ENCODE results near the gene NACC1. TPM values are rescaled to one million over a fixed set of nuclear protein-coding genes. Genes with fewer than 3 reads are reported as not detected.

The NACC1 gene
- total and polyA plus RNA-seq, 2 of the 13 experiments (the other 11 are each of a cell fraction or from before 2014, with no cell fraction given) = 31.8 to 42.3 TPM

- no peak for TF ChIP-seq GRHL1 (CRISPR knock-in tag; conservative IDR thresholded peaks at IDR 0.05)
- no peak for TF ChIP-seq CENPT (CRISPR knock-in tag; IDR thresholded peaks at IDR 0.05; ENCODE audit: low read depth)
- TF ChIP-seq ZBTB37 (CRISPR knock-in tag; IDR thresholded peaks at IDR 0.05) = no peak
- 0 out of 2 replicates have a peak, but pooled peaks have one; percentile 28 for TF ChIP-seq ZNF24 (IDR thresholded peaks at IDR 0.05)
- no peak for TF ChIP-seq ZBTB26 (CRISPR knock-in tag; IDR thresholded peaks at IDR 0.05; ENCODE audit: borderline replicate concordance)
- TF ChIP-seq ZHX2 (IDR thresholded peaks at IDR 0.05; ENCODE audit: low read depth) = no peak
- 0 out of 2 replicates have a peak, but pooled peaks have one; percentile 27 for TF ChIP-seq ZHX2 (CRISPR knock-in tag; IDR thresholded peaks at IDR 0.05; ENCODE audit: borderline replicate concordance)
- no peak for TF ChIP-seq GZF1 (CRISPR knock-in tag; IDR thresholded peaks at IDR 0.05)
- no peak for TF ChIP-seq ZNF30 (CRISPR knock-in tag; IDR thresholded peaks at IDR 0.05)
- TF ChIP-seq ZNF687 (CRISPR knock-in tag; IDR thresholded peaks at IDR 0.05) = peak; percentile 25; the same call in 1 of the 2 replicates
- no peak for TF ChIP-seq ZNF335 (CRISPR knock-in tag; IDR thresholded peaks at IDR 0.05)
- TF ChIP-seq ZBTB21 (CRISPR knock-in tag; IDR thresholded peaks at IDR 0.05) = no peak
- TF ChIP-seq MLLT10 (CRISPR knock-in tag; IDR thresholded peaks at IDR 0.05) = no peak
- TF ChIP-seq AGO2 (optimal IDR thresholded peaks at IDR 0.05; ENCODE audit: low read depth, low read length) = no peak
These were observed at the start of gene NACC1 (continued) for GRCh38 chr19:13117772-13118423.

Measured in HepG2 (cell line).